HS-27A (cell line): ENCODE measurements around the gene CIC.
"Not testable (repeated sequence)": the region's sequence is repeated elsewhere in the genome, so short reads cannot be mapped to it uniquely, and the experiment has no call there.

Experiments
- DNase-seq: peaks from one replicate; pipeline ENCODE4 v3.0.0-alpha.2; 2012; ENCODE audit warnings: low read depth, missing footprints

Gene CIC

GRCh38 chr19:42313096-42313839, 44.2 kb downstream of the CIC start, which contains the start of gene TMEM145:
Gene TMEM145, plus strand, starts transcription at chr19:42313309. Its CDS starts 68 bp downstream, at chr19:42313377.
- DNase-seq: no peak

- DNase-seq: no peak
These were observed 45.0 kb downstream of the CIC start for GRCh38 chr19:42313840-42314755.

GRCh38 chr19:42315024-42315423, 46.0 kb downstream of the CIC start:
- no peak for DNase-seq

- DNase-seq: no peak
These were observed 47.5 kb downstream of the CIC start for GRCh38 chr19:42316223-42317211.

GRCh38 chr19:42317535-42317934, 48.5 kb downstream of the CIC start:
- no peak for DNase-seq

GRCh38 chr19:42322305-42322704, 53.3 kb downstream of the CIC start:
- DNase-seq: no peak

- no peak for DNase-seq
These were observed 54.4 kb downstream of the CIC start for GRCh38 chr19:42323473-42323851.

GRCh38 chr19:42323852-42324654, 55.0 kb downstream of the CIC start:
- no peak for DNase-seq

- no peak for DNase-seq
These were observed 55.7 kb downstream of the CIC start for GRCh38 chr19:42324655-42325307.

GRCh38 chr19:42325308-42325895, 56.4 kb downstream of the CIC start, which contains the start of gene MEGF8:
Gene MEGF8, plus strand, starts transcription at chr19:42325635. Its CDS starts 609 bp downstream, at chr19:42326244.
- DNase-seq: peak; percentile 100

GRCh38 chr19:42325896-42326771, 57.1 kb downstream of the CIC start:
- DNase-seq: no peak

GRCh38 chr19:42326969-42327368, 57.9 kb downstream of the CIC start:
- DNase-seq: no peak

GRCh38 chr19:42327381-42327780, 58.3 kb downstream of the CIC start:
- DNase-seq: no peak

- DNase-seq: no peak
These were observed 59.1 kb downstream of the CIC start for GRCh38 chr19:42328106-42328505.

GRCh38 chr19:42328854-42329253, 59.8 kb downstream of the CIC start:
- DNase-seq: no peak

GRCh38 chr19:42330241-42330711, 61.2 kb downstream of the CIC start:
- DNase-seq: no peak

- not testable (repeated sequence) for DNase-seq
These were observed 62.3 kb downstream of the CIC start for GRCh38 chr19:42331333-42331732.

GRCh38 chr19:42332059-42332458, 63.0 kb downstream of the CIC start:
- DNase-seq: no peak

- DNase-seq: no peak
These were observed 64.0 kb downstream of the CIC start for GRCh38 chr19:42333018-42333417.
